ENCODE data around the gene IL13.

IL13 gene

DNA sequence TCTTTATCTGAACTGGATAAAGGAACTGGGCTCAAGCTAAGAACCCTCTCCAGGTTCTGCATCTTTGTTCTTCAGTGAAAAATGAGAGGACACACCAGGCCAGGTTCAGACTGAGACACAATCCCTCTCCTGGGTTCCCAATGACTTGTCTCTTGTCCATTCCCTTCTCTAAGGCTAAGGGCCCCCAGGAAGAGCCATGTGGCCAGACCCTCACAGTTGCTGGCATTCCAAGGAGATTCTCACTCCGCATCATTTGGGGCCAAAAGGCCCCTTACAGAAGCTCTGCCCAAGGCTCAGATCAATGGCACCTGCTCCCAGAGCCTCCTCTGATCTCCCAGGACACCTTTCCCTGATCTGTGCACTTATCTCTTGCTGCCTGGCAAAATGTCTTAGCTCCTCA, 20.8 kb downstream of the IL13 start:
- DNase-seq (ENCODE audit: low read depth): no peak

DNA sequence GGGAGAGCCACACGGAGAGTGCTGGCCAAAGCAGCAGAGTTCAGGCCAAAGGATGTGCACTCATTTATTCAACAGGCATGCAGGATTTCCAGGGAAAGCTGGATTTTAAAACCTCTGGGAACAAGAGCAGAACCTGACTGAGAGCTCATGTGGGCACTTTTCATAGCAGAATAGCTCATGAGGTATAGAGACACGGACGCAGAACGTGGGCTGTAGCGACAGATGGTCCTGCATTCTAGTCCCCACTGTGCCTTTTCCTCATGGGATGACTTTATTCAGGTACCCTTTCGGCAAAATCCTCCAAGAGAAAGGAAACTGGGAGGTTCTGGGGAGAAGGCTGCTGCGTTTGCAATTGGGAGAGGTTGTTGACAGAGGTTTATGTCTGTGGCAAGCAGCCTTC, 21.2 kb downstream of the IL13 start:
- no peak for DNase-seq (ENCODE audit: low read depth)
- no peak overlapping the region for H3K4me3 ChIP-seq (replicated peaks; ENCODE audit: low read depth, low read length)
- TF ChIP-seq, protein P1, sequence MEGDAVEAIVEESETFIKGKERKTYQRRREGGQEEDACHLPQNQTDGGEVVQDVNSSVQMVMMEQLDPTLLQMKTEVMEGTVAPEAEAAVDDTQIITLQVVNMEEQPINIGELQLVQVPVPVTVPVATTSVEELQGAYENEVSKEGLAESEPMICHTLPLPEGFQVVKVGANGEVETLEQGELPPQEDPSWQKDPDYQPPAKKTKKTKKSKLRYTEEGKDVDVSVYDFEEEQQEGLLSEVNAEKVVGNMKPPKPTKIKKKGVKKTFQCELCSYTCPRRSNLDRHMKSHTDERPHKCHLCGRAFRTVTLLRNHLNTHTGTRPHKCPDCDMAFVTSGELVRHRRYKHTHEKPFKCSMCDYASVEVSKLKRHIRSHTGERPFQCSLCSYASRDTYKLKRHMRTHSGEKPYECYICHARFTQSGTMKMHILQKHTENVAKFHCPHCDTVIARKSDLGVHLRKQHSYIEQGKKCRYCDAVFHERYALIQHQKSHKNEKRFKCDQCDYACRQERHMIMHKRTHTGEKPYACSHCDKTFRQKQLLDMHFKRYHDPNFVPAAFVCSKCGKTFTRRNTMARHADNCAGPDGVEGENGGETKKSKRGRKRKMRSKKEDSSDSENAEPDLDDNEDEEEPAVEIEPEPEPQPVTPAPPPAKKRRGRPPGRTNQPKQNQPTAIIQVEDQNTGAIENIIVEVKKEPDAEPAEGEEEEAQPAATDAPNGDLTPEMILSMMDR (IDR thresholded peaks at IDR 0.05; ENCODE audit: low read length, missing control alignments): no peak

More for the DNA sequence above, 20.8 kb downstream of the IL13 start:
- H3K4me3 ChIP-seq (replicated peaks; ENCODE audit: low read depth, low read length): no peak overlapping the region
- TF ChIP-seq, protein P1 (IDR thresholded peaks at IDR 0.05; ENCODE audit: low read length, missing control alignments): no peak

DNA sequence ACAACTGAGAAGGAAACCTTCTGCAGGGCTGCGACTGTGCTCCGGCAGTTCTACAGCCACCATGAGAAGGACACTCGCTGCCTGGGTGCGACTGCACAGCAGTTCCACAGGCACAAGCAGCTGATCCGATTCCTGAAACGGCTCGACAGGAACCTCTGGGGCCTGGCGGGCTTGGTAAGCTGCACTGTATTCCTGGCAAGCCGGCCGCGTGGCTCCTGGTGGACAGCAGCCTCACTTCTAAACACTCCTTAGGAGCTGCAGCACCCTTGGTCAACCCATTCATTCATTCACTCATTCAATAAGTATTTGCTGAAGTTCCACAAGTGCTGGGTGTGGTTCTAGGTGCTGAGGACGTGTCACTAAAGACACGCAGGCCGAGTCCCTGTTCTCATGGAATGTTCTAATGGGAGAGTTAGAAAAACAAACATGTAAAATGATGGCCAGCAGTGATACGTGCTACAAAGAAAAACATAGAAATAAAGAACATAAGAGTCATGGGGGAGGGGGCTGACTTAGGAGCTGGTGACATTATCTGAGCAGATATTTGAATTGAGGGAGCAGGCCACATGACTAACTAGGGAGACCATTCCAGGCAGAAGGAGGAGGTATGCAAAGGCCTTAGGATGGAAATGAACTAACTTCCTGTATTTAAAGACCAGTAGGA, 21.9 kb downstream of the IL13 start:
- no peak for DNase-seq (ENCODE audit: low read depth)

DNA sequence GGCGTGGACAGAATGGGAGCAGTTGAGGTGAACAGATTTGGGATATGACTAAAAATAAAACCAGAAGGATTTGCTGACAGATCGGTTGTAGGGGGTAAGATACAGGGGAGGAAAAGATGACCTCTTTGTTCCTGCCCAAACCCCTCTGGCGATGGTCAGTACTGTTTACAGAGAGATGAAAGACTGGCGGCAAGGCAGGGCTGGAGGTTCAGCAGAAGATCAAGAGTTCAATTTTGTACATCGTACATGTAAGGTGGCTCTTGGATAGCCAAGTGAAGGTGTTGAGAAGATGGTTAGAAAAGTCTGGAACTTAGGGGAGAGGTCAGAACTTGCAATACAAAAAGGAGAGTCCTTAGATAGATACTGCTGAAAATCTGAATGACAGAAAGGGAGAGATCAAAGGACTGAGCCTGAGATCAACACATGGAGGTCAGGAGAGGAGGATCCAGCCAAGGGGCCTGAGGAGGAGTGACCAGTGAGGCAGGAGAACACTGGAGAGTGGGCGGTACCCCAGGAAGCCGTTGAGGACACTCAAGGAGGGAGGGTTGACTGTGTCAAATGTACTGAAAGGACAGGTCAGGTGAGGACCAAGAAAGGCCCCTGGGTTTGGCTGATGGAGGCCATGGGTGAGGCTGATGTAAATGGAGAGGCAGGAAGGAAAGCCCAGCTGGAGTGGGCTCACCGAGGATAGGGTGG, 23.0 kb downstream of the IL13 start:
- TF ChIP-seq, protein P1 (IDR thresholded peaks at IDR 0.05; ENCODE audit: low read length, missing control alignments): no peak
- DNase-seq (ENCODE audit: low read depth): no peak

More for the DNA sequence above, 21.9 kb downstream of the IL13 start:
- H3K4me3 ChIP-seq (replicated peaks; ENCODE audit: low read depth, low read length): no peak overlapping the region
- TF ChIP-seq, protein P1 (IDR thresholded peaks at IDR 0.05; ENCODE audit: low read length, missing control alignments): no peak

DNA sequence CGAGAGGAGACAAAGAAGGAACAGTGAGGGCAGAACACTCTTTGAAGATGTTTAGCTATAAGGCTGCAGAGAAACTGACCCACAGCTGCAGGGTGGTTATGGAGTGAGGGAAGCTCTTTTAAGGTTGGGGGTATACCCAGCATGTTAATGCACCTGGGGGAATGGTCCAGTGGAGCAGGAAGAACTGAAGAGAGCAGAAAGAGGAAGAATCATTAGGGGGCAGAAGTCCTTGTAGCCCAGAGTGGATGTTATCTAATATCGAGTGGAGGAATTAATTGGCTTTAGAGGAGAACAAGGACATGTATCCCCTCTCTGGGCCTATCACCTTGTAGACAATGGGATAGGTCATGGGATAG, 23.5 kb downstream of the IL13 start:
- DNase-seq (ENCODE audit: low read depth): no peak
- TF ChIP-seq, protein P1 (IDR thresholded peaks at IDR 0.05; ENCODE audit: low read length, missing control alignments): no peak
- H3K4me3 ChIP-seq (replicated peaks; ENCODE audit: low read depth, low read length): no peak overlapping the region

More for the DNA sequence above, 23.0 kb downstream of the IL13 start:
- no peak overlapping the region for H3K4me3 ChIP-seq (replicated peaks; ENCODE audit: low read depth, low read length)

DNA sequence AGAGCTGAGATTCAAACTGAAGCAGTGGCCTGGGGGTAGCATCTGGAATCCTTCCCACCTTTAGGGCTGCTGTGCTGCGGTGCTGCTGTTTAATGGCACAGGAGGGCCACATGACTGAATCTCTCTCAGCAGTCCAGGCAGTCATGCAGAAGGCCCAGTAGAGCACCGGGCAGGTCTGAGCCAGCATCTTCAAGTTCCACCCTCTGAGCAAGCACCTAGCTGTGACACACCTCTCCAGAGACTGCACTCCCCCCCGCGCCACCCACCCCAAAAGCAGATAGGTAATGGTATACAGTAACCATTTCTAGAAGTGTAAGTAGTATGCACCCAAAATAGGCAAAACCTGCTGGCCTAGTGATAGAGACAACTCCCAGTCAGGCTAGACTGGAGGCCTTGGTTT, 24.0 kb downstream of the IL13 start:
- DNase-seq (ENCODE audit: low read depth): no peak

More for the DNA sequence above, 24.0 kb downstream of the IL13 start:
- no peak overlapping the region for H3K4me3 ChIP-seq (replicated peaks; ENCODE audit: low read depth, low read length)
- TF ChIP-seq, protein P1 (IDR thresholded peaks at IDR 0.05; ENCODE audit: low read length, missing control alignments): no peak

Data from fibroblast of pulmonary artery (primary cell).